Measurements from ENCODE around the gene BMP6. TPM values are rescaled to one million over a fixed set of nuclear protein-coding genes. Genes with fewer than 3 reads are reported as not detected.
A peak's percentile ranks its signal among the peaks of the same experiment; 100 is the strongest.

The BMP6 gene
- polyA plus RNA-seq, 1 donor from 2014 or later, result 2.4 TPM

- H2AFZ ChIP-seq (ENCODE audit: low read depth, low read length), result no peak overlapping the region
- peak overlapping the region; percentile 65 for H3K9ac ChIP-seq (ENCODE audit: low read length)
- H3F3A ChIP-seq (ENCODE audit: insufficient read depth, low read length, poor library complexity, severe bottlenecking), result no peaks in the 10 kb centered on the region
- H3K36me3 ChIP-seq (ENCODE audit: insufficient read depth, low read length), result no peaks in the 10 kb centered on the region
- TF ChIP-seq MXI1 (conservative IDR thresholded peaks at IDR 0.05; ENCODE audit: poor library complexity, severe bottlenecking) (no peak), TAF1 (IDR thresholded peaks at IDR 0.05; ENCODE audit: low read depth) (no peak), EP300 (conservative IDR thresholded peaks at IDR 0.05; ENCODE audit: poor library complexity, severe bottlenecking) (no peak), RAD21 (conservative IDR thresholded peaks at IDR 0.05) (no peak), REST (IDR thresholded peaks at IDR 0.05; ENCODE audit: borderline replicate concordance) (no peak), POLR2AphosphoS5 (IDR thresholded peaks at IDR 0.05) (no peak), CTCF (IDR thresholded peaks at IDR 0.05; ENCODE audit: poor library complexity, severe bottlenecking) (no peak), EZH2 (IDR thresholded peaks at IDR 0.05; ENCODE audit: borderline replicate concordance, insufficient read depth, low read length, poor library complexity, severe bottlenecking) (no peak)
- peaks cover 6% of the 10 kb centered on the region for H3K27me3 ChIP-seq (ENCODE audit: insufficient read depth, low read depth, low read length)
- H3K27ac ChIP-seq (ENCODE audit: low read length), result no peak overlapping the region
- no peaks in the 10 kb centered on the region for H3K9me3 ChIP-seq (ENCODE audit: low read length)
- peaks cover 5% of the 10 kb centered on the region for H3K79me2 ChIP-seq (replicated peaks; ENCODE audit: insufficient read depth, low read length)
- peak overlapping the region; percentile 92 for H3K4me3 ChIP-seq (ENCODE audit: low read length)
- H3K4me2 ChIP-seq (ENCODE audit: low read length), result no peak overlapping the region
- H3K9me2 ChIP-seq (ENCODE audit: insufficient read depth, low read length), result no peaks in the 10 kb centered on the region
- H4K20me1 ChIP-seq (ENCODE audit: insufficient read depth), result no peaks in the 10 kb centered on the region
Measured at GRCh38 chr6:7910298-7910653, 184.4 kb downstream of the BMP6 start.

- Histone ChIP-seq H3K4me2 (ENCODE audit: low read length) (peak within 1 kb of the TSS; percentile 59), H3K9me2 (ENCODE audit: insufficient read depth, low read length) (no peaks in the 10 kb centered on the region), H3K4me3 (ENCODE audit: low read length) (peak within 1 kb of the TSS; percentile 92), H3K27ac (ENCODE audit: low read length) (peak within 1 kb of the TSS; percentile 42), H2AFZ (ENCODE audit: low read depth, low read length) (peak within 1 kb of the TSS; percentile 80), H3F3A (ENCODE audit: insufficient read depth, low read length, poor library complexity, severe bottlenecking) (no peaks in the 10 kb centered on the region), H3K9ac (ENCODE audit: low read length) (peak within 1 kb of the TSS; percentile 73), H3K9me3 (ENCODE audit: low read length) (no peaks in the 10 kb centered on the region), H4K20me1 (ENCODE audit: insufficient read depth) (no peaks in the 10 kb centered on the region), H3K79me2 (replicated peaks; ENCODE audit: insufficient read depth, low read length) (peaks cover 5% of the 10 kb centered on the region), H3K27me3 (ENCODE audit: insufficient read depth, low read depth, low read length) (peaks cover 6% of the 10 kb centered on the region), H3K36me3 (ENCODE audit: insufficient read depth, low read length) (no peaks in the 10 kb centered on the region)
- TF ChIP-seq EP300 (conservative IDR thresholded peaks at IDR 0.05; ENCODE audit: poor library complexity, severe bottlenecking), result no peak
- peak; percentile 15 for TF ChIP-seq RAD21 (conservative IDR thresholded peaks at IDR 0.05)
- peak; percentile 24 for TF ChIP-seq POLR2AphosphoS5 (IDR thresholded peaks at IDR 0.05)
Measured at GRCh38 chr6:7910654-7911344, 184.9 kb downstream of the BMP6 start, which contains the start of gene TXNDC5. TSS of gene TXNDC5 (minus strand) at chr6:7910788. CDS start at chr6:7910776, 12 bp downstream.

All from neural cell (in vitro differentiated cells).